Measurements from ENCODE around the gene UBAP1L. TPM values are rescaled to one million over a fixed set of nuclear protein-coding genes. Genes with fewer than 3 reads are reported as not detected.

The UBAP1L gene
- polyA plus RNA-seq, 1 donor (not counting 4 experiments of a cell fraction or from before 2014, with no cell fraction given): 0.55 TPM

GRCh38 chr15:65092911-65093792, 21.8 kb downstream of the UBAP1L start:
- Histone ChIP-seq H3K36me3 (ENCODE audit: control insufficient read depth in 2 of 2, extremely low read depth in 1 of 2, insufficient read depth in 2 of 2, low read length in 2 of 2) (peaks cover 3 to 6% of the 10 kb centered on the region in 2 experiments), H3K79me2 (ENCODE audit: control insufficient read depth, insufficient read depth, low read length) (no peaks in the 10 kb centered on the region), H2AFZ (ENCODE audit: control insufficient read depth, low read length) (no peak overlapping the region), H3K9ac (ENCODE audit: control insufficient read depth, extremely low read depth, insufficient read depth, low read length) (no peak overlapping the region), H3K9me1 (ENCODE audit: control insufficient read depth, extremely low read depth, insufficient read depth, low read length) (no peaks in the 10 kb centered on the region), H4K20me1 (ENCODE audit: control insufficient read depth, extremely low read depth, insufficient read depth, low read length) (no peaks in the 10 kb centered on the region), H3K27ac (ENCODE audit: control insufficient read depth, insufficient read depth, low read length) (no peak overlapping the region), H3K4me3 (ENCODE audit: control insufficient read depth in 2 of 3, extremely low read depth in 1 of 3, insufficient read depth in 2 of 3, low read depth in 1 of 3, low read length in 3 of 3) (no peak overlapping the region), H3K27me3 (ENCODE audit: control insufficient read depth, extremely low read depth, insufficient read depth, low read length) (no peaks in the 10 kb centered on the region), H3K9me3 (ENCODE audit: control insufficient read depth, low read depth, low read length) (no peaks in the 10 kb centered on the region), H3K4me2 (ENCODE audit: control insufficient read depth, extremely low read depth, insufficient read depth, low read depth, low read length) (no peak overlapping the region), H3K4me1 (ENCODE audit: control insufficient read depth, extremely low read depth, insufficient read depth, low read length) (no peaks in the 10 kb centered on the region)
- FAIRE-seq (no peak), DNase-seq (ENCODE audit: low read depth, low spot score) (no peak)
- dilution Hi-C loops (cut with MboI; ENCODE audit: extremely low pct_ligation_motif_present, low sequenced_read_pairs): no loop called here
- TF ChIP-seq EZH2 (IDR thresholded peaks at IDR 0.05; ENCODE audit: low read length) (no peak), CTCF (optimal IDR thresholded peaks at IDR 0.05 in 1 of 3, IDR thresholded peaks at IDR 0.05 in 1 of 3, conservative IDR thresholded peaks at IDR 0.05 in 1 of 3; ENCODE audit: extremely low read depth in 1 of 3, insufficient read depth in 2 of 3, low read length in 3 of 3) (no peak)

- no peaks in the 10 kb centered on the region for H3K9me3 ChIP-seq (ENCODE audit: control insufficient read depth, low read depth, low read length)
- no peaks in the 10 kb centered on the region for H4K20me1 ChIP-seq (ENCODE audit: control insufficient read depth, extremely low read depth, insufficient read depth, low read length)
- H2AFZ ChIP-seq (ENCODE audit: control insufficient read depth, low read length): no peak overlapping the region
- dilution Hi-C loops (cut with MboI; ENCODE audit: extremely low pct_ligation_motif_present, low sequenced_read_pairs): no loop called here
- no peak overlapping the region for H3K27ac ChIP-seq (ENCODE audit: control insufficient read depth, insufficient read depth, low read length)
- no peaks in the 10 kb centered on the region for H3K79me2 ChIP-seq (ENCODE audit: control insufficient read depth, insufficient read depth, low read length)
- no peak for FAIRE-seq
- H3K36me3 ChIP-seq (ENCODE audit: control insufficient read depth in 2 of 2, extremely low read depth in 1 of 2, insufficient read depth in 2 of 2, low read length in 2 of 2): peaks cover 0 to under 1% of the 10 kb centered on the region in 2 experiments
- no peak for DNase-seq (ENCODE audit: low read depth, low spot score)
- TF ChIP-seq CTCF (optimal IDR thresholded peaks at IDR 0.05 in 1 of 3, IDR thresholded peaks at IDR 0.05 in 1 of 3, conservative IDR thresholded peaks at IDR 0.05 in 1 of 3; ENCODE audit: extremely low read depth in 1 of 3, insufficient read depth in 2 of 3, low read length in 3 of 3) (no peak), EZH2 (IDR thresholded peaks at IDR 0.05; ENCODE audit: low read length) (no peak)
- no peak overlapping the region for H3K9ac ChIP-seq (ENCODE audit: control insufficient read depth, extremely low read depth, insufficient read depth, low read length)
- no peaks in the 10 kb centered on the region for H3K9me1 ChIP-seq (ENCODE audit: control insufficient read depth, extremely low read depth, insufficient read depth, low read length)
- H3K4me3 ChIP-seq (ENCODE audit: control insufficient read depth in 2 of 3, extremely low read depth in 1 of 3, insufficient read depth in 2 of 3, low read depth in 1 of 3, low read length in 3 of 3): no peak overlapping the region
- H3K4me1 ChIP-seq (ENCODE audit: control insufficient read depth, extremely low read depth, insufficient read depth, low read length): no peaks in the 10 kb centered on the region
- no peaks in the 10 kb centered on the region for H3K27me3 ChIP-seq (ENCODE audit: control insufficient read depth, extremely low read depth, insufficient read depth, low read length)
- no peak overlapping the region for H3K4me2 ChIP-seq (ENCODE audit: control insufficient read depth, extremely low read depth, insufficient read depth, low read depth, low read length)
Measured at GRCh38 chr15:65091946-65092770, 22.8 kb downstream of the UBAP1L start.

Measured in keratinocyte (primary cell).